Measurements from ENCODE around the gene TP53RK. TPM values are rescaled to one million over a fixed set of nuclear protein-coding genes. Genes with fewer than 3 reads are reported as not detected.
A peak's percentile ranks its signal among the peaks of the same experiment; 100 is the strongest.

TP53RK gene
- total and polyA plus RNA-seq, 2 of the 13 experiments (the other 11 are each of a cell fraction or from before 2014, with no cell fraction given) = 12.9 to 25.5 TPM

- in situ Hi-C loops (cut with HindIII; ENCODE audit: extremely low pct_ligation_motif_present, low pct_unique_long_range_greater_than_20kb) = no loop called here
- POLR2A ChIA-PET = interaction anchor here (0.9 to 1.5 kb wide), 4 partner anchors 15 to 303 kb away, joined by 3 to 5 read pairs (median 3); partner anchors contain the start of genes ELMO2 and TP53RK
- H3K36me3 ChIP-seq (replicated peaks in 1 of 2; ENCODE audit: control insufficient read depth in 1 of 2, insufficient read depth in 2 of 2, low read length in 2 of 2) = no peaks in the 10 kb centered on the region; a peak in 1 of 5 replicates
- H3K4me1 ChIP-seq (ENCODE audit: insufficient read depth, low read length) = peaks cover 74% of the 10 kb centered on the region
- intact Hi-C loops (cut with micrococcal nuclease; ENCODE audit: unreplicated experiment) = no loop called here
- H3K9me3 ChIP-seq (ENCODE audit: low read length) = peaks cover 9% of the 10 kb centered on the region; the same call in 1 of the 2 replicates
- peak; percentile 53 for DNase-seq (ENCODE audit: low spot score)
- H3K4me2 ChIP-seq (ENCODE audit: low read depth, low read length) = peak within 1 kb of the TSS; percentile 98
- peaks cover 8% of the 10 kb centered on the region for H3K79me2 ChIP-seq (ENCODE audit: insufficient read depth, low read length)
- peak within 1 kb of the TSS; percentile 69 to 92 (median 70) for H3K4me3 ChIP-seq (replicated peaks in 1 of 3; ENCODE audit: insufficient read depth in 1 of 3, low read depth in 2 of 3, low read length in 3 of 3)
- CTCF ChIA-PET (ENCODE audit: low intra/inter-chr PET ratio, low total read pairs) = no interaction called here
- FAIRE-seq = no peak
- no TSS peak for BruUV-seq (replicated peaks)
- peak within 1 kb of the TSS; percentile 71 for H3K27ac ChIP-seq (ENCODE audit: extremely low read length, insufficient read depth, low read length)
- H3K27me3 ChIP-seq (ENCODE audit: control insufficient read depth in 1 of 2, insufficient read depth in 2 of 2, low read length in 2 of 2) = no peaks in the 10 kb centered on the region; a peak in 2 of 5 replicates
- peak within 1 kb of the TSS; percentile 64 for H2AFZ ChIP-seq (ENCODE audit: low read length)
- H4K20me1 ChIP-seq (ENCODE audit: insufficient read depth, low read length) = no peaks in the 10 kb centered on the region
- peak; percentile 86 for ATAC-seq
- WGBS (ENCODE audit: low lambda C conversion rate) = 1% methylated on average over 43 of the region's 67 CpGs
- peak within 1 kb of the TSS; percentile 80 for H3K9ac ChIP-seq (ENCODE audit: insufficient read depth, low read depth, low read length)
- TF ChIP-seq ZNF569 (CRISPR knock-in tag; IDR thresholded peaks at IDR 0.05; ENCODE audit: borderline replicate concordance) (no peak), ZNF766 (CRISPR knock-in tag; IDR thresholded peaks at IDR 0.05; ENCODE audit: borderline replicate concordance) (no peak; the same call in 1 of the 2 replicates), PHF5A (CRISPR knock-in tag; IDR thresholded peaks at IDR 0.05; ENCODE audit: low read depth, unreplicated experiment) (no peak), CENPBD1 (CRISPR knock-in tag; IDR thresholded peaks at IDR 0.05; ENCODE audit: borderline replicate concordance, low read depth) (no peak), THYN1 (CRISPR knock-in tag; IDR thresholded peaks at IDR 0.05; ENCODE audit: borderline replicate concordance, low read depth) (no peak), KDM4B (CRISPR knock-in tag; IDR thresholded peaks at IDR 0.05) (peak; percentile 28; the same call in 1 of the 2 replicates), BHLHE40 (IDR thresholded peaks at IDR 0.05; ENCODE audit: low read length) (0 out of 2 replicates have a peak, but pooled peaks have one; percentile 4), ZBTB44 (CRISPR knock-in tag; IDR thresholded peaks at IDR 0.05) (peak; percentile 11; the same call in 1 of the 2 replicates), SSRP1 (CRISPR knock-in tag; IDR thresholded peaks at IDR 0.05) (no peak), FOXA3 (CRISPR knock-in tag; IDR thresholded peaks at IDR 0.05) (peak; percentile 2; the same call in 1 of the 2 replicates), FOXC1 (CRISPR knock-in tag; IDR thresholded peaks at IDR 0.05; ENCODE audit: borderline replicate concordance) (no peak; the same call in 1 of the 2 replicates), ZBTB14 (CRISPR knock-in tag; IDR thresholded peaks at IDR 0.05) (0 out of 2 replicates have a peak, but pooled peaks have one; percentile 39), ZEB1 (IDR thresholded peaks at IDR 0.05; ENCODE audit: insufficient replicate concordance, low read depth) (no peak), GMEB1 (CRISPR knock-in tag; IDR thresholded peaks at IDR 0.05; ENCODE audit: borderline replicate concordance) (peak; percentile 67; the same call in 1 of the 2 replicates), REPIN1 (CRISPR knock-in tag; IDR thresholded peaks at IDR 0.05; ENCODE audit: borderline replicate concordance, low read depth) (peak; percentile 26), HNRNPUL1 (IDR thresholded peaks at IDR 0.05; ENCODE audit: low read depth, low read length) (no peak)
- TF ChIP-seq, protein P1, sequence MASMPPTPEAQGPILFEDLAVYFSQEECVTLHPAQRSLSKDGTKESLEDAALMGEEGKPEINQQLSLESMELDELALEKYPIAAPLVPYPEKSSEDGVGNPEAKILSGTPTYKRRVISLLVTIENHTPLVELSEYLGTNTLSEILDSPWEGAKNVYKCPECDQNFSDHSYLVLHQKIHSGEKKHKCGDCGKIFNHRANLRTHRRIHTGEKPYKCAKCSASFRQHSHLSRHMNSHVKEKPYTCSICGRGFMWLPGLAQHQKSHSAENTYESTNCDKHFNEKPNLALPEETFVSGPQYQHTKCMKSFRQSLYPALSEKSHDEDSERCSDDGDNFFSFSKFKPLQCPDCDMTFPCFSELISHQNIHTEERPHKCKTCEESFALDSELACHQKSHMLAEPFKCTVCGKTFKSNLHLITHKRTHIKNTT (CRISPR knock-in tag; IDR thresholded peaks at IDR 0.05) = 0 out of 2 replicates have a peak, but pooled peaks have one; percentile 43
These were observed 20.4 kb upstream of the TP53RK start, which contains the start of gene SLC2A10 for GRCh38 chr20:46709459-46710152. Gene SLC2A10, plus strand, starts transcription at chr20:46709649. Its CDS starts 88 bp downstream, at chr20:46709737.

Data from HepG2 (cell line).